Suprapubic skin (tissue), 3 donors: ENCODE measurements around the gene PI3.

Experiments
- POLR2A ChIP-seq, 2 donors: fragments of 450-650 bp; IDR thresholded peaks; one replicate each; pipeline ENCODE4 v1.6.1; 2017; ENCODE audit warnings: antibody characterized with exemption in 2 of 2, mild to moderate bottlenecking in 2 of 2, moderate library complexity in 2 of 2
- TF ChIP-seq, protein P1 (sequence below), 2 donors: fragments of 200-600 bp in 1 of 2; fragments of 450-650 bp in 1 of 2; sonication (generic) in 1 of 2; IDR thresholded peaks; one replicate each; pipeline ENCODE4 v1.5.1; 2016 to 2019; ENCODE audit warnings: antibody characterized with exemption in 2 of 2, mild to moderate bottlenecking in 1 of 2, moderate library complexity in 1 of 2

DNA sequence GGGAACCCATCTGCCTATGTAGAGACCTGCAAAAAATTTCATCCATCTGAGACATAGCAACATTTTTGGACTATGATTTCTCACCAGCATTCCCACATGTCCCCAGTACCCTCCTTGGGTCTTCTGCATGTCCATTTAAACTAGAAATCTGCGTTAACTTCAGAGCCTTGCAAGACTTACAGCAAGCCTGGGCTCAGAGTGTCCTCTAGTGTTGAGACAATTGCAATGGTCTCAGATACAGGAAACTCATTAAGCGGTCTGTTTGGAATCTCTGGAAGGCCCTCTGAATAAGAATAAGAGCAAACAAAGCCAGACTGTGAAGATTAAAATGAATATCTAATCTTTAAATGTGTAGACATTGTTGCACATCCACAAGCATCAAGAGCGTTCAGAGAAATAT lies 20.5 kb upstream of the PI3 start:
- TF ChIP-seq, protein P1, sequence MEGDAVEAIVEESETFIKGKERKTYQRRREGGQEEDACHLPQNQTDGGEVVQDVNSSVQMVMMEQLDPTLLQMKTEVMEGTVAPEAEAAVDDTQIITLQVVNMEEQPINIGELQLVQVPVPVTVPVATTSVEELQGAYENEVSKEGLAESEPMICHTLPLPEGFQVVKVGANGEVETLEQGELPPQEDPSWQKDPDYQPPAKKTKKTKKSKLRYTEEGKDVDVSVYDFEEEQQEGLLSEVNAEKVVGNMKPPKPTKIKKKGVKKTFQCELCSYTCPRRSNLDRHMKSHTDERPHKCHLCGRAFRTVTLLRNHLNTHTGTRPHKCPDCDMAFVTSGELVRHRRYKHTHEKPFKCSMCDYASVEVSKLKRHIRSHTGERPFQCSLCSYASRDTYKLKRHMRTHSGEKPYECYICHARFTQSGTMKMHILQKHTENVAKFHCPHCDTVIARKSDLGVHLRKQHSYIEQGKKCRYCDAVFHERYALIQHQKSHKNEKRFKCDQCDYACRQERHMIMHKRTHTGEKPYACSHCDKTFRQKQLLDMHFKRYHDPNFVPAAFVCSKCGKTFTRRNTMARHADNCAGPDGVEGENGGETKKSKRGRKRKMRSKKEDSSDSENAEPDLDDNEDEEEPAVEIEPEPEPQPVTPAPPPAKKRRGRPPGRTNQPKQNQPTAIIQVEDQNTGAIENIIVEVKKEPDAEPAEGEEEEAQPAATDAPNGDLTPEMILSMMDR (IDR thresholded peaks at IDR 0.05): no peak
- no peak for TF ChIP-seq POLR2A (IDR thresholded peaks at IDR 0.05)
